SK-N-MC (cell line): ENCODE data around the gene NRXN3.

Experiments used
- EZH2 ChIP-seq: fragments of 200-600 bp; sonication (generic); IDR thresholded peaks from one replicate; pipeline ENCODE4 v1.6.1; 2017; ENCODE audit warnings: antibody characterized with exemption
- FOXP2 ChIP-seq: optimal IDR thresholded peaks from 2 replicates; pipeline ENCODE3; 2011; ENCODE audit warnings: mild to moderate bottlenecking, moderate library complexity; ENCODE audit not compliant: insufficient read depth; ENCODE audit errors: extremely low read length, control extremely low read depth
- POLR2AphosphoS5 ChIP-seq: IDR thresholded peaks from 2 replicates; pipeline ENCODE4 v1.6.1; 2012; ENCODE audit warnings: mild to moderate bottlenecking, low read depth, low read length, borderline replicate concordance

- TF ChIP-seq POLR2AphosphoS5 (no peak), EZH2 (no peak), FOXP2 (no peak)
These were observed 659.1 kb downstream of the NRXN3 start for GRCh38 chr14:78829274-78829673.
